GM18520 (cell line): ENCODE results near the gene BPIFB6.

Experiments
- ATAC-seq: cut with Tn5 transposase; IDR thresholded peaks from one replicate; pipeline ENCODE4 v1.9.1; 2021; ENCODE audit not compliant: unreplicated experiment

The BPIFB6 gene

GRCh38 chr20:33000802-33001466 lies 30.5 kb upstream of the BPIFB6 start:
- no peak for ATAC-seq

- no peak for ATAC-seq
These were observed 29.2 kb upstream of the BPIFB6 start for GRCh38 chr20:33002087-33002808.

GRCh38 chr20:33004141-33004751 lies 27.2 kb upstream of the BPIFB6 start, which contains the start of gene SUN5:
TSS of gene SUN5 (minus strand) at chr20:33004433. CDS start at chr20:33004340, 93 bp downstream.
- no peak for ATAC-seq

- no peak for ATAC-seq
These were observed 26.3 kb upstream of the BPIFB6 start for GRCh38 chr20:33005132-33005566.

- no peak for ATAC-seq
These were observed 25.3 kb upstream of the BPIFB6 start for GRCh38 chr20:33005908-33006775.

- ATAC-seq = no peak
These were observed 24.6 kb upstream of the BPIFB6 start for GRCh38 chr20:33006776-33007375.

- ATAC-seq = no peak
These were observed 23.8 kb upstream of the BPIFB6 start, which contains the start of gene BPIFB2 for GRCh38 chr20:33007376-33008335. TSS of gene BPIFB2 (plus strand) at chr20:33007704. CDS start at chr20:33008575, 871 bp downstream.

GRCh38 chr20:33008336-33009213 lies 22.9 kb upstream of the BPIFB6 start:
- no peak for ATAC-seq

GRCh38 chr20:33009214-33010132 lies 22.0 kb upstream of the BPIFB6 start:
- no peak for ATAC-seq

GRCh38 chr20:33010133-33010504 lies 21.3 kb upstream of the BPIFB6 start:
- ATAC-seq = no peak

GRCh38 chr20:33010674-33011449 lies 20.6 kb upstream of the BPIFB6 start:
- no peak for ATAC-seq

- ATAC-seq = no peak
These were observed 18.9 kb upstream of the BPIFB6 start for GRCh38 chr20:33012327-33013189.

- ATAC-seq = no peak
These were observed 17.6 kb upstream of the BPIFB6 start for GRCh38 chr20:33013701-33014326.

GRCh38 chr20:33014336-33015113 lies 16.9 kb upstream of the BPIFB6 start:
- no peak for ATAC-seq

GRCh38 chr20:33015114-33015484 lies 16.3 kb upstream of the BPIFB6 start:
- no peak for ATAC-seq
